HepG2 (cell line): Measurements from ENCODE around the gene AGAP3. TPM values are rescaled to one million over a fixed set of nuclear protein-coding genes. Genes with fewer than 3 reads are reported as not detected.
A peak's percentile ranks its signal among the peaks of the same experiment; 100 is the strongest.

ENCODE experiments used
- CENPT ChIP-seq: sonication (generic); formaldehyde crosslinking; IDR thresholded peaks from 2 replicates; pipeline ENCODE4 v1.8.0; 2022; ENCODE audit warnings: low read depth, mild to moderate bottlenecking, moderate library complexity, missing genetic modification reagents
- CHCHD3 ChIP-seq: sonication (generic); formaldehyde crosslinking; IDR thresholded peaks from 2 replicates; pipeline ENCODE4 v1.8.0; 2022; ENCODE audit warnings: mild to moderate bottlenecking, missing genetic modification reagents, moderate library complexity
- FIP1L1 ChIP-seq: fragments of 200-400 bp; formaldehyde crosslinking; IDR thresholded peaks from 2 replicates; pipeline ENCODE4 v1.6.1; 2018; ENCODE audit warnings: low read depth, mild to moderate bottlenecking, low read length, moderate library complexity, borderline replicate concordance; ENCODE audit not compliant: insufficient read depth
- NR2F2 ChIP-seq: IDR thresholded peaks from 2 replicates; pipeline ENCODE4 v1.6.1; 2012; ENCODE audit warnings: low read depth, inconsistent platforms, borderline replicate concordance
- RNF2 ChIP-seq: fragments of 450-650 bp; conservative IDR thresholded peaks from 2 replicates; pipeline ENCODE4 v1.6.1; 2016; ENCODE audit warnings: low read depth
- TAF15 ChIP-seq: fragments of 200-400 bp; formaldehyde crosslinking; IDR thresholded peaks from one replicate; pipeline ENCODE4 v1.6.1; 2018; ENCODE audit warnings: mild to moderate bottlenecking, low read depth, low read length; ENCODE audit not compliant: poor library complexity, severe bottlenecking
- TOE1 ChIP-seq: sonication (generic); formaldehyde crosslinking; IDR thresholded peaks from 2 replicates; pipeline ENCODE4 v1.4.0; 2020; ENCODE audit warnings: mild to moderate bottlenecking, missing genetic modification reagents
- ZBTB7B ChIP-seq: sonication (generic); formaldehyde crosslinking; IDR thresholded peaks from 2 replicates; pipeline ENCODE4 v1.4.0; 2020; ENCODE audit warnings: missing genetic modification reagents
- ZNF225 ChIP-seq: sonication (generic); formaldehyde crosslinking; IDR thresholded peaks from 2 replicates; pipeline ENCODE4 v1.4.0; 2020; ENCODE audit warnings: mild to moderate bottlenecking, missing genetic modification reagents
- ZNF274 ChIP-seq: sonication (generic); formaldehyde crosslinking; IDR thresholded peaks from 2 replicates; pipeline ENCODE4 v1.5.1; 2020; ENCODE audit warnings: mild to moderate bottlenecking, missing genetic modification reagents
- ZNF333 ChIP-seq: sonication (generic); formaldehyde crosslinking; IDR thresholded peaks from 2 replicates; pipeline ENCODE4 v1.4.0; 2020; ENCODE audit warnings: mild to moderate bottlenecking, missing genetic modification reagents, borderline replicate concordance
- ZNF614 ChIP-seq: IDR thresholded peaks from 2 replicates; pipeline ENCODE4 v1.6.1; 2018; ENCODE audit warnings: missing biosample characterization, missing genetic modification reagents, inconsistent platforms, borderline replicate concordance
- ZNF75D ChIP-seq: sonication (generic); formaldehyde crosslinking; IDR thresholded peaks from 2 replicates; pipeline ENCODE4 v1.8.1; 2023; ENCODE audit warnings: missing genetic modification reagents, mild to moderate bottlenecking, borderline replicate concordance
- polyA plus RNA-seq, 8 experiments: library from polyadenylated mRNA; depleted of rRNA in 3 of 8; stranded (reverse) in 7 of 8; unstranded in 1 of 8; fragments of >200 nt; fragmentation: Illumina TruSeq in 4 of 8; extraction: Trizol in 4 of 8; gene quantifications; 2 replicates each; pipeline versions ENCODE4 v1.2.1 to v1.2.3, GENCODE V29; 2011 to 2016; ENCODE audit warnings: low read depth in 4 of 8, missing spikeins in 1 of 8, mixed read lengths in 1 of 8; ENCODE audit not compliant: insufficient read depth in 1 of 8
- total RNA-seq, 5 experiments: library from RNA; depleted of rRNA; stranded (reverse); fragments of >200 nt; fragmentation: Illumina TruSeq; extraction: Trizol; gene quantifications; 2 replicates each; pipeline ENCODE4 v1.2.3, GENCODE V29; 2016; ENCODE audit warnings: low read depth in 1 of 5
- TF ChIP-seq, protein P1 (sequence below): sonication (generic); formaldehyde crosslinking; IDR thresholded peaks from 2 replicates; pipeline ENCODE4 v1.5.0; 2020; ENCODE audit warnings: missing genetic modification reagents, mild to moderate bottlenecking, borderline replicate concordance
- TF ChIP-seq, protein P2 (sequence below): sonication (generic); formaldehyde crosslinking; IDR thresholded peaks from 2 replicates; pipeline ENCODE4 v1.4.0; 2020; ENCODE audit warnings: missing genetic modification reagents
- TF ChIP-seq, protein P3 (sequence below), 2 experiments: sonication (generic) in 1 of 2; formaldehyde crosslinking in 1 of 2; IDR thresholded peaks; 2 replicates each; pipeline versions ENCODE4 v1.6.1 to v1.9.0; 2014 to 2022; ENCODE audit warnings: antibody characterized with exemption in 1 of 2, borderline replicate concordance in 1 of 2, inconsistent platforms in 1 of 2, low read depth in 1 of 2, missing genetic modification reagents in 1 of 2
- TF ChIP-seq, protein P4 (sequence below): sonication (generic); formaldehyde crosslinking; IDR thresholded peaks from 2 replicates; pipeline ENCODE4 v1.4.0; 2020; ENCODE audit warnings: missing genetic modification reagents, borderline replicate concordance
- TF ChIP-seq, protein P5 (sequence below): sonication (generic); formaldehyde crosslinking; IDR thresholded peaks from 2 replicates; pipeline ENCODE4 v1.4.0; 2020; ENCODE audit warnings: missing genetic modification reagents

Gene AGAP3
- total and polyA plus RNA-seq, 2 of the 13 experiments (the other 11 are each of a cell fraction or from before 2014, with no cell fraction given) = 31.3 to 61.4 TPM

DNA sequence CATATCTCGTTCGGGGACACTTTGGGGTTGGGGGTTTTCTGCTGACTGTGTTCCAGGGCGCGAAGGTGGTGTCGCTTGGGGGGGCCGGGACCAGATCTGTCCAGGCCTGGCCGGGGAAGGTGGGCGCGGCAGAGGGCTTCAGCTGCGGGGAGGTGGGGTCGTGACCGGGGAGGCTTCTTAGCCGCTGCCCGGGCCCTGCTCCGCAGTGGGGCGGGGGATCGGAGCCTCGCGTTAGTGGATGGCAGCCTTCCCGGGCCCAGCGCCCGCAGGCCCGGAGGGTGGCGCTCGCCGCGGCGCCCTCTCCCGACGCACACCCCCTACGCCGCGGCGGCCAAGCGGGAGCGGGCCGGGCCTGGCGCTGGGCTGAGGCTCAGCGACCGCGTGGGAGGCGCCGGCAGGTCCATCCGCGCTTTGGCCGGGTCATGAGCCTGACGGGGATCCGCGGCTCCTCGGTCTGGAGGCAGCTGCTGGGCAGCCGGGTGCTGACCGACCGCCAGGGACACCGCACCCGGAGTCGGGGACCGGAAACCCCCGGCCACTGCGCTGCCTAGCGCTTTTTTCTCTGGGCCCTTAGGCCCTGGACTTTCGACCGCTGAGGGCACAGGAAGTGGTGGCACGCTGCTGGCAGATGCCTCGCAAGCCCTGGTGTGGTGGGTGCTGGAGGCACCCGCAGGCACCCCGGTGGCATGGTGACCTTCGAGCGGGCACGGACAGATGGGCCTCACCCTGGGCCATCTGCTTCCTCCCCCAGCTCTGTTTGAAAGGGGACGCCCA lies 1.2 kb downstream of the AGAP3 start (continued):
- TF ChIP-seq ZBTB7B (CRISPR knock-in tag) (peak; percentile 48; the same call in 1 of the 2 replicates), CENPT (CRISPR knock-in tag) (no peak), CHCHD3 (CRISPR knock-in tag) (no peak), RNF2 (0 out of 2 replicates have a peak, but pooled peaks have one; percentile 43), FIP1L1 (no peak), NR2F2 (no peak), TAF15 (no peak), ZNF225 (CRISPR knock-in tag) (no peak), ZNF274 (CRISPR knock-in tag) (peak; percentile 76; the same call in 1 of the 2 replicates), TOE1 (CRISPR knock-in tag) (no peak), ZNF333 (CRISPR knock-in tag) (no peak), ZNF614 (no peak), ZNF75D (CRISPR knock-in tag) (no peak)
- TF ChIP-seq, protein P1, sequence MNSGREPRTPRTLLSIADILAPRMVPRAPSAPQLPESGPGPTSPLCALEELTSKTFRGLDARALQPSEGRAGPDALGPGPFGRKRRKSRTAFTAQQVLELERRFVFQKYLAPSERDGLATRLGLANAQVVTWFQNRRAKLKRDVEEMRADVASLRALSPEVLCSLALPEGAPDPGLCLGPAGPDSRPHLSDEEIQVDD = peak; percentile 18; the same call in 1 of the 2 replicates
- TF ChIP-seq, protein P2, sequence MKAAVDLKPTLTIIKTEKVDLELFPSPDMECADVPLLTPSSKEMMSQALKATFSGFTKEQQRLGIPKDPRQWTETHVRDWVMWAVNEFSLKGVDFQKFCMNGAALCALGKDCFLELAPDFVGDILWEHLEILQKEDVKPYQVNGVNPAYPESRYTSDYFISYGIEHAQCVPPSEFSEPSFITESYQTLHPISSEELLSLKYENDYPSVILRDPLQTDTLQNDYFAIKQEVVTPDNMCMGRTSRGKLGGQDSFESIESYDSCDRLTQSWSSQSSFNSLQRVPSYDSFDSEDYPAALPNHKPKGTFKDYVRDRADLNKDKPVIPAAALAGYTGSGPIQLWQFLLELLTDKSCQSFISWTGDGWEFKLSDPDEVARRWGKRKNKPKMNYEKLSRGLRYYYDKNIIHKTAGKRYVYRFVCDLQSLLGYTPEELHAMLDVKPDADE (CRISPR knock-in tag) = no peak
- TF ChIP-seq, protein P3, sequence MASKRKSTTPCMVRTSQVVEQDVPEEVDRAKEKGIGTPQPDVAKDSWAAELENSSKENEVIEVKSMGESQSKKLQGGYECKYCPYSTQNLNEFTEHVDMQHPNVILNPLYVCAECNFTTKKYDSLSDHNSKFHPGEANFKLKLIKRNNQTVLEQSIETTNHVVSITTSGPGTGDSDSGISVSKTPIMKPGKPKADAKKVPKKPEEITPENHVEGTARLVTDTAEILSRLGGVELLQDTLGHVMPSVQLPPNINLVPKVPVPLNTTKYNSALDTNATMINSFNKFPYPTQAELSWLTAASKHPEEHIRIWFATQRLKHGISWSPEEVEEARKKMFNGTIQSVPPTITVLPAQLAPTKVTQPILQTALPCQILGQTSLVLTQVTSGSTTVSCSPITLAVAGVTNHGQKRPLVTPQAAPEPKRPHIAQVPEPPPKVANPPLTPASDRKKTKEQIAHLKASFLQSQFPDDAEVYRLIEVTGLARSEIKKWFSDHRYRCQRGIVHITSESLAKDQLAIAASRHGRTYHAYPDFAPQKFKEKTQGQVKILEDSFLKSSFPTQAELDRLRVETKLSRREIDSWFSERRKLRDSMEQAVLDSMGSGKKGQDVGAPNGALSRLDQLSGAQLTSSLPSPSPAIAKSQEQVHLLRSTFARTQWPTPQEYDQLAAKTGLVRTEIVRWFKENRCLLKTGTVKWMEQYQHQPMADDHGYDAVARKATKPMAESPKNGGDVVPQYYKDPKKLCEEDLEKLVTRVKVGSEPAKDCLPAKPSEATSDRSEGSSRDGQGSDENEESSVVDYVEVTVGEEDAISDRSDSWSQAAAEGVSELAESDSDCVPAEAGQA (IDR thresholded peaks at IDR 0.05; ENCODE audit: low read depth) = no peak
- TF ChIP-seq, protein P3 (CRISPR knock-in tag; IDR thresholded peaks at IDR 0.05; ENCODE audit: borderline replicate concordance) = 0 out of 2 replicates have a peak, but pooled peaks have one; percentile 28
- TF ChIP-seq, protein P4, sequence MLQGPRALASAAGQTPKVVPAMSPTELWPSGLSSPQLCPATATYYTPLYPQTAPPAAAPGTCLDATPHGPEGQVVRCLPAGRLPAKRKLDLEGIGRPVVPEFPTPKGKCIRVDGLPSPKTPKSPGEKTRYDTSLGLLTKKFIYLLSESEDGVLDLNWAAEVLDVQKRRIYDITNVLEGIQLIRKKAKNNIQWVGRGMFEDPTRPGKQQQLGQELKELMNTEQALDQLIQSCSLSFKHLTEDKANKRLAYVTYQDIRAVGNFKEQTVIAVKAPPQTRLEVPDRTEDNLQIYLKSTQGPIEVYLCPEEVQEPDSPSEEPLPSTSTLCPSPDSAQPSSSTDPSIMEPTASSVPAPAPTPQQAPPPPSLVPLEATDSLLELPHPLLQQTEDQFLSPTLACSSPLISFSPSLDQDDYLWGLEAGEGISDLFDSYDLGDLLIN (CRISPR knock-in tag) = 0 out of 2 replicates have a peak, but pooled peaks have one; percentile 28
- TF ChIP-seq, protein P5, sequence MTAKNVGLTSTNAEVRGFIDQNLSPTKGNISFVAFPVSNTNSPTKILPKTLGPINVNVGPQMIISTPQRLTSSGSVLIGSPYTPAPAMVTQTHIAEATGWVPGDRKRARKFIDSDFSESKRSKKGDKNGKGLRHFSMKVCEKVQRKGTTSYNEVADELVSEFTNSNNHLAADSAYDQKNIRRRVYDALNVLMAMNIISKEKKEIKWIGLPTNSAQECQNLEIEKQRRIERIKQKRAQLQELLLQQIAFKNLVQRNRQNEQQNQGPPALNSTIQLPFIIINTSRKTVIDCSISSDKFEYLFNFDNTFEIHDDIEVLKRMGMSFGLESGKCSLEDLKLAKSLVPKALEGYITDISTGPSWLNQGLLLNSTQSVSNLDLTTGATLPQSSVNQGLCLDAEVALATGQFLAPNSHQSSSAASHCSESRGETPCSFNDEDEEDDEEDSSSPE = no peak; the same call in 1 of the 2 replicates
